Panc1 (cell line): Measurements from ENCODE around the gene FAM3C. TPM values are rescaled to one million over a fixed set of nuclear protein-coding genes. Genes with fewer than 3 reads are reported as not detected.

Experiments used
- ATAC-seq: fragments of 200-7000 bp; cut with Tn5 transposase; 2 replicates; pipeline ENCODE4 v1.9.1; 2020; ENCODE audit warnings: mild to moderate bottlenecking, moderate library complexity
- BruUV-seq: library from RNA; stranded (reverse); fragments of 400-500 nt; replicated peaks from 2 replicates; lab custom pipeline; 2021; lab: Mats Ljungman, UMichigan
- CTCF ChIA-PET: fragments of 300-600 bp; sonication (Branson Sonifier 250); formaldehyde crosslinking; loops from one replicate; lab custom pipeline; 2022; ENCODE audit warnings: antibody characterized with exemption; lab: Charles Lee
- POLR2A ChIA-PET: fragments of 300-600 bp; sonication (Branson Sonifier 250); formaldehyde crosslinking; loops from one replicate; lab custom pipeline; 2022; ENCODE audit warnings: antibody characterized with exemption; lab: Charles Lee
- DNase-seq: peaks from one replicate; pipeline ENCODE4 v3.0.0-alpha.2; 2010; ENCODE audit warnings: low read depth, low spot score
- H3K27ac ChIP-seq: 2 replicates; pipeline ENCODE4 v1.5.1; 2011; ENCODE audit warnings: mild to moderate bottlenecking, low read length, inconsistent platforms
- H3K27me3 ChIP-seq: fragments of 200-500 bp; sonication (Bioruptor generic); 2 replicates; pipeline ENCODE4 v1.6.0; 2014; ENCODE audit warnings: low read length, inconsistent platforms; ENCODE audit not compliant: control insufficient read depth, insufficient read depth
- H3K36me3 ChIP-seq: fragments of 200-500 bp; sonication (Bioruptor generic); 2 replicates; pipeline ENCODE4 v1.5.1; 2014; ENCODE audit warnings: inconsistent platforms, mild to moderate bottlenecking, low read length, moderate library complexity; ENCODE audit not compliant: control insufficient read depth, insufficient read depth
- H3K4me1 ChIP-seq: 2 replicates; pipeline ENCODE4 v1.5.1; 2011; ENCODE audit warnings: inconsistent platforms, mild to moderate bottlenecking, low read length, moderate library complexity; ENCODE audit not compliant: control insufficient read depth, insufficient read depth
- H3K4me3 ChIP-seq, 2 experiments: 2 replicates each; pipeline ENCODE4 v1.5.1; 2011 to 2012; ENCODE audit warnings: low read depth in 2 of 2, low read length in 2 of 2, mild to moderate bottlenecking in 2 of 2, inconsistent platforms in 1 of 2, moderate library complexity in 1 of 2
- H3K9me3 ChIP-seq: fragments of 200-500 bp; sonication (Bioruptor generic); 2 replicates; pipeline ENCODE4 v1.5.1; 2014; ENCODE audit warnings: low read depth, mild to moderate bottlenecking, inconsistent platforms, low read length, moderate library complexity; ENCODE audit not compliant: control insufficient read depth, insufficient read depth
- CTCF ChIP-seq: fragments of 450-650 bp; IDR thresholded peaks from 2 replicates; pipeline ENCODE4 v1.5.1; 2017; ENCODE audit warnings: mild to moderate bottlenecking
- POLR2AphosphoS5 ChIP-seq: IDR thresholded peaks from 2 replicates; pipeline ENCODE4 v1.6.1; 2012; ENCODE audit warnings: mild to moderate bottlenecking, low read depth, low read length, moderate library complexity
- REST ChIP-seq, 2 experiments: IDR thresholded peaks; 2 replicates each; pipeline ENCODE4 v1.6.1; 2011 to 2012; ENCODE audit warnings: low read depth in 2 of 2, control low read depth in 1 of 2, low read length in 1 of 2, mild to moderate bottlenecking in 1 of 2, moderate library complexity in 1 of 2; ENCODE audit not compliant: insufficient read depth in 1 of 2
- SIN3A ChIP-seq: IDR thresholded peaks from 2 replicates; pipeline ENCODE4 v1.6.1; 2012; ENCODE audit warnings: low read depth, mild to moderate bottlenecking, low read length, moderate library complexity, borderline replicate concordance; ENCODE audit not compliant: insufficient read depth
- TCF7L2 ChIP-seq: IDR thresholded peaks from 2 replicates; pipeline ENCODE4 v1.6.1; 2011; ENCODE audit warnings: mild to moderate bottlenecking, low read depth, low read length, inconsistent platforms
- in situ Hi-C: cut with HindIII; loops from 2 replicates; pipeline ENCODE4 v1.10.0; 2016; ENCODE audit warnings: low sequenced_read_pairs, low pct_unique_long_range_greater_than_20kb
- intact Hi-C: fragments of 100-400 bp; cut with micrococcal nuclease; formaldehyde crosslinking; loops from one replicate; pipeline ENCODE4 v1.10.0; 2022; ENCODE audit not compliant: unreplicated experiment
- total RNA-seq: library from RNA; stranded (reverse); gene quantifications from one replicate; pipeline ENCODE4 v1.2.1, GENCODE V29; 2021; ENCODE audit not compliant: unreplicated experiment

Gene FAM3C
- total RNA-seq, 1 experiment from 2014 or later = 55.4 TPM

- Histone ChIP-seq H3K27me3 (no peaks in the 10 kb centered on the region), H3K4me3 (no peak overlapping the region), H3K36me3 (no peaks in the 10 kb centered on the region), H3K27ac (no peak overlapping the region), H3K4me1 (no peaks in the 10 kb centered on the region), H3K9me3 (no peaks in the 10 kb centered on the region)
- DNase-seq = no peak
- CTCF ChIA-PET = no interaction called here
- BruUV-seq = no TSS peak
- in situ Hi-C loops = no loop called here
- TF ChIP-seq TCF7L2 (no peak), POLR2AphosphoS5 (no peak), CTCF (no peak), REST (IDR thresholded peaks at IDR 0.05; ENCODE audit: insufficient read depth in 1 of 2, low read depth in 2 of 2, low read length in 1 of 2) (no peak), SIN3A (no peak)
- intact Hi-C loops = no loop called here
- POLR2A ChIA-PET = no interaction called here
- no peak for ATAC-seq
These were observed 24.9 kb upstream of the FAM3C start for GRCh38 chr7:121420976-121421375.

GRCh38 chr7:121419201-121420148, 23.4 kb upstream of the FAM3C start:
- CTCF ChIA-PET = no interaction called here
- ATAC-seq (no peak), DNase-seq (no peak)
- no peak overlapping the region for H3K4me3 ChIP-seq
- H3K27me3 ChIP-seq = no peaks in the 10 kb centered on the region
- no TSS peak for BruUV-seq
- no peaks in the 10 kb centered on the region for H3K36me3 ChIP-seq
- H3K4me1 ChIP-seq = no peaks in the 10 kb centered on the region
- no peak overlapping the region for H3K27ac ChIP-seq
- POLR2A ChIA-PET = no interaction called here
- in situ Hi-C loops = no loop called here
- intact Hi-C loops = no loop called here
- H3K9me3 ChIP-seq = no peaks in the 10 kb centered on the region
- no peak for TF ChIP-seq POLR2AphosphoS5
- no peak for TF ChIP-seq REST (IDR thresholded peaks at IDR 0.05; ENCODE audit: insufficient read depth in 1 of 2, low read depth in 2 of 2, low read length in 1 of 2)
- TF ChIP-seq CTCF = no peak
- TF ChIP-seq SIN3A = no peak
- no peak for TF ChIP-seq TCF7L2
